Fibroblast of mammary gland (primary cell): Measurements from ENCODE around the gene PLXND1.

Source experiments
- DNase-seq: peaks from one replicate; pipeline ENCODE4 v3.0.0-alpha.2; 2010; ENCODE audit warnings: low read depth
- H3K4me3 ChIP-seq: 2 replicates; pipeline ENCODE4 v1.5.1; 2011; ENCODE audit warnings: low read depth, mild to moderate bottlenecking, low read length, moderate library complexity; ENCODE audit not compliant: control insufficient read depth
- TF ChIP-seq, protein P1 (sequence below): conservative IDR thresholded peaks from 2 replicates; pipeline ENCODE4 v1.5.1; 2011; ENCODE audit warnings: low read depth, low read length, inconsistent platforms; ENCODE audit not compliant: control insufficient read depth, insufficient read depth

The PLXND1 gene

GRCh38 chr3:129622226-129622874 lies 15.9 kb upstream of the PLXND1 start:
- DNase-seq = no peak
- TF ChIP-seq, protein P1, sequence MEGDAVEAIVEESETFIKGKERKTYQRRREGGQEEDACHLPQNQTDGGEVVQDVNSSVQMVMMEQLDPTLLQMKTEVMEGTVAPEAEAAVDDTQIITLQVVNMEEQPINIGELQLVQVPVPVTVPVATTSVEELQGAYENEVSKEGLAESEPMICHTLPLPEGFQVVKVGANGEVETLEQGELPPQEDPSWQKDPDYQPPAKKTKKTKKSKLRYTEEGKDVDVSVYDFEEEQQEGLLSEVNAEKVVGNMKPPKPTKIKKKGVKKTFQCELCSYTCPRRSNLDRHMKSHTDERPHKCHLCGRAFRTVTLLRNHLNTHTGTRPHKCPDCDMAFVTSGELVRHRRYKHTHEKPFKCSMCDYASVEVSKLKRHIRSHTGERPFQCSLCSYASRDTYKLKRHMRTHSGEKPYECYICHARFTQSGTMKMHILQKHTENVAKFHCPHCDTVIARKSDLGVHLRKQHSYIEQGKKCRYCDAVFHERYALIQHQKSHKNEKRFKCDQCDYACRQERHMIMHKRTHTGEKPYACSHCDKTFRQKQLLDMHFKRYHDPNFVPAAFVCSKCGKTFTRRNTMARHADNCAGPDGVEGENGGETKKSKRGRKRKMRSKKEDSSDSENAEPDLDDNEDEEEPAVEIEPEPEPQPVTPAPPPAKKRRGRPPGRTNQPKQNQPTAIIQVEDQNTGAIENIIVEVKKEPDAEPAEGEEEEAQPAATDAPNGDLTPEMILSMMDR = no peak
- H3K4me3 ChIP-seq = no peak overlapping the region

GRCh38 chr3:129621626-129622225 lies 15.2 kb upstream of the PLXND1 start:
- TF ChIP-seq, protein P1 = no peak
- H3K4me3 ChIP-seq = no peak overlapping the region
- DNase-seq = no peak

- TF ChIP-seq, protein P1 = no peak
- DNase-seq = no peak
- no peak overlapping the region for H3K4me3 ChIP-seq
These were observed 14.5 kb upstream of the PLXND1 start for GRCh38 chr3:129620828-129621559.

DNA sequence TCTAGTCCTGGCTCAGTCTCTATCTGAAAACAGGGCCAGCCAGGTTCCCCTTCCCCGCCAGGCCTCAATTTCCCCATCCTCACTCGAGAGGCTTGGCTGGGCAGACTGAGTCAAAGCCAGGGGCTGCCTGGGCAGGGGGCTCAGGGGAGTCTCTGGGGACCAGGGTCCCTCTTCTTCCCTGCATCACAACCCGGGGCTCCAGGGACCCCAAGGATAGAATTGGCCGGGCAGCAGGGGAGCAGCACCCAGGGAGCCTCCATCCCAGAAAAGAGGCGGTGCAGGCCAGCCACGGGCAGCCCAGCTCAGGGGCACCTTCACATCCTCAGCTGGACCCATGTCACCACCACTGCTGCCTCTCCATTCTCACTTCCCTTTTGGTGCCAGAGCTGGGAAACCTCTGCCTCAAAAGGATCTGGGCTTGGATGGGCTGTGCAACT lies 13.3 kb upstream of the PLXND1 start:
- TF ChIP-seq, protein P1 = no peak
- DNase-seq = no peak
- no peak overlapping the region for H3K4me3 ChIP-seq

DNA sequence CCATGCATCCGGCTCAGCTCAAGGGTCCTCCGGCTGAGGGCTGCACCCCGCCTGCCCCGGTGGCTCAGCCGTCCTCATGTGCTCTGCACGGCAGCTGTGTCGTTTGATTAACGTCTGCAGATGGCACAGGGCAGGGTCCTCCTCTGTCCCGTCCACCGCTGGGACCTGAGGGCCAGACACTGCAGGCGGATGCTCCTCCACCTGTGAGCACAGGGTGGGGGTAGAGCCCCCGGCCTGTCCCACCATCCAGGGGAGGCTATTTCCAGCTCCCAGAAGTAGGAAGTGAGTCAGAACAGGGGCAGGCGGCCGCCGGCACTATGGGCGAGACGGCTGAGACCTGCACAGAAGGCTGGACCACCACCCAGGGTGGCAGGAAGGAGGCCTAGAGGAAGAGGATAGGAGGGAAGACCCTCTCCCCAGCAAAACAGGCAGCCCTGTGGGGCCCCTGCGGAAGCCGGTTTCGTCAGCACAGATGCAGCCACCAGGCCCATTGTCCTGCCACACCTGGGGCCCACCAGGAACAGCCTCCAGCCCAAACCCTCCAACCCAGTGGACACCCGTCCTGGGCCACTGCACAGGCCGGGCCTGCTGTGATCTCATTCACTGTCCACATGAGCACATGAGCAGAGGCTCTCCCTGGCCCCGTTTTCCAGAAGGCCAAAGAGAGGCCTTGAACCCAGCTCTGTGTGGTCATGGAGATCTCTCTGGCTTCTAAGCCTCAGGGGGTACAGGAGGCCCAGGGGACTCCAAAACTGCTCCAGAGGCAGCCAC lies 12.6 kb upstream of the PLXND1 start:
- DNase-seq = no peak
- no peak overlapping the region for H3K4me3 ChIP-seq

More for the DNA sequence above, 12.6 kb upstream of the PLXND1 start:
- TF ChIP-seq, protein P1 = no peak
